Measurements from ENCODE around the gene ZSCAN9. TPM values are rescaled to one million over a fixed set of nuclear protein-coding genes. Genes with fewer than 3 reads are reported as not detected.

ZSCAN9 gene
- total RNA-seq, 1 experiment from 2014 or later = 13.9 TPM

DNA sequence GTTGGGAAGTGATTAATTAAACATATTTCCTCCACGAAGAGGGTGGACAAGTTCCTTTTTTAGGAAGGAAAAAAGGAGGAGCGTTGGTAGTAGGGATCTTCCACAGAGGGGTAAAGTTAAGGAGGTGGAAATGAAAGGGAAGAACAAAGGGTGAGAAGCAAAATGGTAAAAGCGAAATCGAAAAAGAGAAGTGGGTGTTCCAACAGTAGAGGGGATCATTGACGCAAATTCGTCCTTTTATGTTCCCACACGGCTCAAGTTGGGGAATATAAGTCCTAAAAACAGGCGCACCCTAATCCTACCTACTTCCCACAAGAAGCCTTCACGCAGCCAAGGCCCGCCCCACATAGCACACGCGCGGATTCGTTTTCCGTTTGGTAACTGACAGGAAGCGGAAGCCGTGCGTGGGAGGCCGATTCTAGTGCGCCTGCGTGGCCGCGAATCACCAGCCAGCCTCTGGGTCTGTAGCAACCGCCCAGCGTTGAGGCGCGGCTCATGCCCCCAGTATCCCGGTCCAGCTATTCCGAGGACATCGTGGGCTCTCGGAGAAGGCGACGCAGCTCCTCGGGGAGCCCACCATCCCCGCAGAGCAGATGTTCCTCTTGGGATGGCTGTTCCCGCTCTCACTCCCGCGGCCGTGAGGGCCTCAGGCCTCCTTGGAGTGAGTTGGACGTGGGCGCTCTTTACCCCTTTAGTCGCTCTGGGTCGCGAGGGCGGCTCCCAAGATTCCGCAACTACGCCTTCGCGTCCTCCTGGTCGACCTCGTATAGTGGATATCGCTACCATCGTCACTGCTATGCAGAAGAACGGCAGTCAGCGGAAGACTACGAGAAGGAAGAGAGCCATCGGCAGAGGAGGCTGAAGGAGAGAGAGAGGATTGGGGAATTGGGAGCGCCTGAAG lies 34.1 kb downstream of the ZSCAN9 start, which contains the start of gene NKAPL:
Gene NKAPL, plus strand, starts transcription at position 421 of the 901 bp plus-strand sequence. Its CDS starts 75 bp downstream, at position 496.
- Mint-ChIP-seq H3K27ac (ENCODE audit: unreplicated experiment) (no peak within 1 kb of the TSS), H3K4me3 (ENCODE audit: unreplicated experiment) (no peak within 1 kb of the TSS), H3K9me3 (ENCODE audit: unreplicated experiment) (no peaks in the 10 kb centered on the region), H3K36me3 (ENCODE audit: insufficient read depth, unreplicated experiment) (no peaks in the 10 kb centered on the region), H3K27me3 (ENCODE audit: insufficient read depth, unreplicated experiment) (peaks cover 17% of the 10 kb centered on the region), H3K4me1 (ENCODE audit: low read depth, unreplicated experiment) (no peaks in the 10 kb centered on the region)
- CTCF ChIA-PET = no interaction called here
- POLR2A ChIA-PET = no interaction called here
- BruUV-seq (replicated peaks) = no TSS peak
- TF ChIP-seq, protein P1, sequence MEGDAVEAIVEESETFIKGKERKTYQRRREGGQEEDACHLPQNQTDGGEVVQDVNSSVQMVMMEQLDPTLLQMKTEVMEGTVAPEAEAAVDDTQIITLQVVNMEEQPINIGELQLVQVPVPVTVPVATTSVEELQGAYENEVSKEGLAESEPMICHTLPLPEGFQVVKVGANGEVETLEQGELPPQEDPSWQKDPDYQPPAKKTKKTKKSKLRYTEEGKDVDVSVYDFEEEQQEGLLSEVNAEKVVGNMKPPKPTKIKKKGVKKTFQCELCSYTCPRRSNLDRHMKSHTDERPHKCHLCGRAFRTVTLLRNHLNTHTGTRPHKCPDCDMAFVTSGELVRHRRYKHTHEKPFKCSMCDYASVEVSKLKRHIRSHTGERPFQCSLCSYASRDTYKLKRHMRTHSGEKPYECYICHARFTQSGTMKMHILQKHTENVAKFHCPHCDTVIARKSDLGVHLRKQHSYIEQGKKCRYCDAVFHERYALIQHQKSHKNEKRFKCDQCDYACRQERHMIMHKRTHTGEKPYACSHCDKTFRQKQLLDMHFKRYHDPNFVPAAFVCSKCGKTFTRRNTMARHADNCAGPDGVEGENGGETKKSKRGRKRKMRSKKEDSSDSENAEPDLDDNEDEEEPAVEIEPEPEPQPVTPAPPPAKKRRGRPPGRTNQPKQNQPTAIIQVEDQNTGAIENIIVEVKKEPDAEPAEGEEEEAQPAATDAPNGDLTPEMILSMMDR (IDR thresholded peaks at IDR 0.05; ENCODE audit: insufficient read depth in 1 of 2, low read depth in 1 of 2, low read length in 1 of 2, severe bottlenecking in 1 of 2, unreplicated experiment in 1 of 2) = no peak
- no peaks in the 10 kb centered on the region for H3K27me3 ChIP-seq (replicated peaks; ENCODE audit: control insufficient read depth, insufficient read depth, low read length)
- no peaks in the 10 kb centered on the region for H3K36me3 ChIP-seq (ENCODE audit: control insufficient read depth, insufficient read depth, low read length)
- no peak within 1 kb of the TSS for H3K4me3 ChIP-seq (ENCODE audit: low read depth, low read length)
- H3K4me1 ChIP-seq = 0 out of 2 replicates have a peak, but pooled peaks cover 2% of the 10 kb centered on the region
- no peak for DNase-seq
- no peaks in the 10 kb centered on the region for H3K9me3 ChIP-seq
- intact Hi-C loops (cut with micrococcal nuclease; ENCODE audit: unreplicated experiment) = no loop called here

DNA sequence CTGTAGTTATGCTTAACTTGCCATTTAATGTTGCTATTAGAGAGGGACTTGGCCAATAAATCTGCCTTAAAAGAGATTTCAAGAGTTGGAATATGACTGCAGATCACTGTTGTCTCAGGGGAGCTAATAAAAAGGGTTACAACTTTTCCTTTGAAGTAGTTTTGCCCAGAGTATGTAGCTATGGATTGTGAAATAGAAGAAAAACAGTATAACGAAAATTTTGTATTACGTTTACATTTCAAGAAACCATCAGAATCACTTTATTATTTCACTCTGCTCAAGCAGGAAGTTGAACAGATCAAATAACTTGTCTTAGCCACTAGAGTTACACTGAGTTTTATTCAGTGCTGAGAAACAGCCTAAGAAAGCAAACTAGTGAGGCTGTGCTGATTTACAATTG lies 38.8 kb downstream of the ZSCAN9 start:
- no peaks in the 10 kb centered on the region for H3K27me3 ChIP-seq (replicated peaks; ENCODE audit: control insufficient read depth, insufficient read depth, low read length)
- intact Hi-C loops (cut with micrococcal nuclease; ENCODE audit: unreplicated experiment) = no loop called here
- Mint-ChIP-seq H3K27me3 (ENCODE audit: insufficient read depth, unreplicated experiment) (peaks cover 11% of the 10 kb centered on the region), H3K9me3 (ENCODE audit: unreplicated experiment) (no peaks in the 10 kb centered on the region), H3K27ac (ENCODE audit: unreplicated experiment) (no peak overlapping the region), H3K4me1 (ENCODE audit: low read depth, unreplicated experiment) (no peaks in the 10 kb centered on the region), H3K4me3 (ENCODE audit: unreplicated experiment) (no peak overlapping the region), H3K36me3 (ENCODE audit: insufficient read depth, unreplicated experiment) (no peaks in the 10 kb centered on the region)
- ChIA-PET POLR2A (interaction anchor here (0.7 kb wide), 1 partner anchor 371 kb away, joined by 3 read pairs; a partner anchor contains a TSS), CTCF (no interaction called here)
- H3K4me3 ChIP-seq (ENCODE audit: low read depth, low read length) = no peak overlapping the region
- TF ChIP-seq, protein P1 (IDR thresholded peaks at IDR 0.05; ENCODE audit: insufficient read depth in 1 of 2, low read depth in 1 of 2, low read length in 1 of 2, severe bottlenecking in 1 of 2, unreplicated experiment in 1 of 2) = no peak
- peaks cover 15% of the 10 kb centered on the region; the same call in 1 of the 2 replicates for H3K4me1 ChIP-seq
- no peaks in the 10 kb centered on the region for H3K36me3 ChIP-seq (ENCODE audit: control insufficient read depth, insufficient read depth, low read length)
- DNase-seq = no peak
- BruUV-seq (replicated peaks) = no TSS peak
- H3K9me3 ChIP-seq = no peaks in the 10 kb centered on the region

DNA sequence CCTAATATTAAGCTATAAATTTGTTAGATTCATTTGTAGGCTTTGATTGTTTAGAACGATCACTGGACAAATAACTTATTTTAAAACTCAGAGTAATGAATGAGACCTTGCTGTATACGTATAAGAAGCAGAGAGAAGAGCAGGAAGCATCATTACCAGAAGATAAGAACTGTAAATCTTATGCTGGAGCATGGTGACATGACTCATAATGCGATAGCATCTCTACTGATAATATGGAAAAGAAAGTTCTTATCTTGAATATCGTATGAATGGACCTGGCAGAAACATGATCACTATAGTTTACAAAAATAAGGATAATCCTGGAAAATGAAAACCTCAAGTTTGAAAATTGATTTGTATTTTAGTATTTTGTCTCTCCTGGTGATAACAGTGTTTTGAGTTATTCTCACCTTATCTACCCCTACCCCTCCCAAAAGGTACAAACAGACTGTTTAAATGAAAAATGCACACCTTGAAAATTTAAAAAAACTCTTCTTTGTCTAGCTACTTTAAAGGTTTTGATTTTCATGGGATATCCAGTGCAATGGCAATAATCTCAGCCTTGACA lies 39.8 kb downstream of the ZSCAN9 start:
- Histone ChIP-seq H3K9me3 (no peaks in the 10 kb centered on the region), H3K27me3 (replicated peaks; ENCODE audit: control insufficient read depth, insufficient read depth, low read length) (no peaks in the 10 kb centered on the region), H3K36me3 (ENCODE audit: control insufficient read depth, insufficient read depth, low read length) (no peaks in the 10 kb centered on the region), H3K4me3 (ENCODE audit: low read depth, low read length) (no peak overlapping the region), H3K4me1 (peaks cover 15% of the 10 kb centered on the region)
- TF ChIP-seq, protein P1 (IDR thresholded peaks at IDR 0.05; ENCODE audit: insufficient read depth in 1 of 2, low read depth in 1 of 2, low read length in 1 of 2, severe bottlenecking in 1 of 2, unreplicated experiment in 1 of 2) = no peak
- Mint-ChIP-seq H3K36me3 (ENCODE audit: insufficient read depth, unreplicated experiment) (no peaks in the 10 kb centered on the region), H3K27ac (ENCODE audit: unreplicated experiment) (no peak overlapping the region), H3K4me1 (ENCODE audit: low read depth, unreplicated experiment) (no peaks in the 10 kb centered on the region), H3K27me3 (ENCODE audit: insufficient read depth, unreplicated experiment) (peaks cover 5% of the 10 kb centered on the region), H3K9me3 (ENCODE audit: unreplicated experiment) (no peaks in the 10 kb centered on the region), H3K4me3 (ENCODE audit: unreplicated experiment) (no peak overlapping the region)
- intact Hi-C loops (cut with micrococcal nuclease; ENCODE audit: unreplicated experiment) = no loop called here
- BruUV-seq (replicated peaks) = no TSS peak
- ChIA-PET CTCF (no interaction called here), POLR2A (no interaction called here)
- DNase-seq = no peak

All from Caco-2 (cell line).